GM19328 (cell line): ENCODE data around the gene ATXN1.

Source experiments
- ATAC-seq: cut with Tn5 transposase; IDR thresholded peaks from one replicate; pipeline ENCODE4 v1.9.1; 2021; ENCODE audit warnings: mild to moderate bottlenecking, moderate library complexity; ENCODE audit not compliant: unreplicated experiment

Gene ATXN1

GRCh38 chr6:16762550-16763477 is 1.6 kb upstream of the ATXN1 start:
- peak; percentile 30 for ATAC-seq

GRCh38 chr6:16762268-16762549 is 949 bp upstream of the ATXN1 start:
- no peak for ATAC-seq

GRCh38 chr6:16761471-16762267 is 409 bp upstream of the ATXN1 start:
- peak; percentile 27 for ATAC-seq

GRCh38 chr6:16759646-16760515 is 1.4 kb downstream of the ATXN1 start:
- peak; percentile 45 for ATAC-seq

GRCh38 chr6:16759181-16759645 is 2.0 kb downstream of the ATXN1 start:
- no peak for ATAC-seq

- ATAC-seq, result no peak
These were observed 2.9 kb downstream of the ATXN1 start for GRCh38 chr6:16758163-16758975.

GRCh38 chr6:16757332-16757731 is 3.9 kb downstream of the ATXN1 start:
- no peak for ATAC-seq

GRCh38 chr6:16756660-16757255 is 4.5 kb downstream of the ATXN1 start:
- ATAC-seq, result no peak

- no peak for ATAC-seq
These were observed 5.7 kb downstream of the ATXN1 start for GRCh38 chr6:16755544-16755943.

GRCh38 chr6:16754876-16755275 is 6.4 kb downstream of the ATXN1 start:
- no peak for ATAC-seq

- ATAC-seq, result no peak
These were observed 7.0 kb downstream of the ATXN1 start for GRCh38 chr6:16754274-16754673.

GRCh38 chr6:16753341-16753740 is 7.9 kb downstream of the ATXN1 start:
- ATAC-seq, result no peak

- no peak for ATAC-seq
These were observed 8.9 kb downstream of the ATXN1 start for GRCh38 chr6:16752206-16752866.

- no peak for ATAC-seq
These were observed 9.9 kb downstream of the ATXN1 start for GRCh38 chr6:16751251-16751946.

- ATAC-seq, result no peak
These were observed 10.7 kb downstream of the ATXN1 start for GRCh38 chr6:16750566-16750965.

GRCh38 chr6:16749516-16750485 is 11.5 kb downstream of the ATXN1 start:
- ATAC-seq, result no peak

- no peak for ATAC-seq
These were observed 13.3 kb downstream of the ATXN1 start for GRCh38 chr6:16748025-16748319.
